Ascending aorta (tissue), 2 donors: Measurements from ENCODE around the gene SV2B. TPM values are rescaled to one million over a fixed set of nuclear protein-coding genes. Genes with fewer than 3 reads are reported as not detected.

Source experiments
- DNase-seq, 2 donors: peaks; one replicate each; pipeline ENCODE4 v3.0.0-alpha.2; 2019; ENCODE audit warnings: low spot score in 2 of 2
- H3K27ac ChIP-seq, 2 donors: fragments of 200-600 bp; sonication (generic); one replicate each; pipeline ENCODE4 v1.5.1; 2016 to 2017; ENCODE audit warnings: mild to moderate bottlenecking in 1 of 2
- H3K27me3 ChIP-seq: fragments of 200-600 bp; sonication (generic); one replicate; pipeline ENCODE4 v1.5.1; 2017
- H3K36me3 ChIP-seq, 2 donors: fragments of 200-600 bp; sonication (generic); one replicate each; pipeline ENCODE4 v1.5.1; 2016
- H3K4me1 ChIP-seq, 2 donors: fragments of 200-600 bp; sonication (generic); one replicate each; pipeline ENCODE4 v1.5.1; 2016 to 2017; ENCODE audit warnings: mild to moderate bottlenecking in 1 of 2
- H3K4me3 ChIP-seq, 2 donors: fragments of 200-600 bp; sonication (generic); one replicate each; pipeline ENCODE4 v1.5.1; 2016 to 2017; ENCODE audit warnings: mild to moderate bottlenecking in 1 of 2
- H3K9me3 ChIP-seq, 2 donors: fragments of 200-600 bp; sonication (generic); one replicate each; pipeline ENCODE4 v1.5.1; 2016
- intact Hi-C: fragments of 100-400 bp; cut with DNase I; formaldehyde crosslinking; loops from one replicate; pipeline ENCODE4 v1.15.1; 2023
- total RNA-seq: library from RNA; depleted of rRNA; stranded (reverse); fragments of >200 nt; gene quantifications from one replicate; pipeline ENCODE4 v1.1.0, GENCODE V29; 2016
- TF ChIP-seq, protein P1 (sequence below), 3 experiments: fragments of 200-600 bp in 2 of 3; fragments of 450-650 bp in 1 of 3; sonication (generic) in 2 of 3; IDR thresholded peaks; one replicate each; pipeline ENCODE4 v1.5.1; 2016 to 2019; ENCODE audit warnings: antibody characterized with exemption in 3 of 3, mild to moderate bottlenecking in 1 of 3, moderate library complexity in 1 of 3

Gene SV2B
- total RNA-seq, 1 donor from 2014 or later = 0.11 TPM

DNA sequence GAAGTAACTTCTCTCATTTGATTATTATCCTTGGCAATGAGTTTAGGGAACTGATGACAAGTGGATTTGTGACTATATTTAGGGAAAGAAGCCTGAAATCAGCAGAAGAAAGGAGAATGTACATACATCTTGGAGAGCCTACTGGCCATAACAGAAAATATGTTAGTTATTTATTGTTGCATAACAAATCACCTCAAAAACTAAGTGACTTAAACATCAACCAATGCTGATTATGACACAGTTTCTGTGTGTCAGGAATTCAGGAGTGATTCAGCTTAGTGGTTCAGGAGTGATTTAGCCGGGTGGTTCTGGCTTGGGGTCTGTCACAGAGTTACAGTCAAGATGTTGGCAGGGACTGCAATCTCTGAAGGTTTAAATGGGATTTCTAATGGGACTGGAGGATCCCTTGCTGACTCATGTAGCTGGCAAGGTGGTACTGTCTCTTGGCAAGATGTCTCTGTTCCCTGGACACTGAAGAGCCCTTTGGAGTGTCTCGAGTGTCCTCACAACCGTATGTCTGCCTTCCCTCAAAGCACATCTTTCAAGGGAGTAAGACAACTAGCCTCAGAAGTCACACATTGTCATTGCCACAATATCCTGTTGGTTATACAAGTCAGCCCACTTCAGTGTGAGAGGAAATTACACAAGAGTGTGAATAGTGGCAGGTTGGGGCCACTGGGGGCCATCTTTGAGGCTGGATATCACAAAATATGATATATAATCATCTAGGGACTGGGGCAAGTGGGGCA, 248.9 kb downstream of the SV2B start:
- H3K27me3 ChIP-seq = no peaks in the 10 kb centered on the region
- H3K4me1 ChIP-seq = no peaks in the 10 kb centered on the region
- no peak overlapping the region for H3K27ac ChIP-seq
- intact Hi-C loops = no loop called here
- H3K9me3 ChIP-seq = no peaks in the 10 kb centered on the region
- TF ChIP-seq, protein P1, sequence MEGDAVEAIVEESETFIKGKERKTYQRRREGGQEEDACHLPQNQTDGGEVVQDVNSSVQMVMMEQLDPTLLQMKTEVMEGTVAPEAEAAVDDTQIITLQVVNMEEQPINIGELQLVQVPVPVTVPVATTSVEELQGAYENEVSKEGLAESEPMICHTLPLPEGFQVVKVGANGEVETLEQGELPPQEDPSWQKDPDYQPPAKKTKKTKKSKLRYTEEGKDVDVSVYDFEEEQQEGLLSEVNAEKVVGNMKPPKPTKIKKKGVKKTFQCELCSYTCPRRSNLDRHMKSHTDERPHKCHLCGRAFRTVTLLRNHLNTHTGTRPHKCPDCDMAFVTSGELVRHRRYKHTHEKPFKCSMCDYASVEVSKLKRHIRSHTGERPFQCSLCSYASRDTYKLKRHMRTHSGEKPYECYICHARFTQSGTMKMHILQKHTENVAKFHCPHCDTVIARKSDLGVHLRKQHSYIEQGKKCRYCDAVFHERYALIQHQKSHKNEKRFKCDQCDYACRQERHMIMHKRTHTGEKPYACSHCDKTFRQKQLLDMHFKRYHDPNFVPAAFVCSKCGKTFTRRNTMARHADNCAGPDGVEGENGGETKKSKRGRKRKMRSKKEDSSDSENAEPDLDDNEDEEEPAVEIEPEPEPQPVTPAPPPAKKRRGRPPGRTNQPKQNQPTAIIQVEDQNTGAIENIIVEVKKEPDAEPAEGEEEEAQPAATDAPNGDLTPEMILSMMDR (IDR thresholded peaks at IDR 0.05) = no peak
- DNase-seq = no peak
- no peak overlapping the region for H3K4me3 ChIP-seq
- no peaks in the 10 kb centered on the region for H3K36me3 ChIP-seq

Other genes starting within 250 kb of the SV2B start
- 86.3 TPM for gene FURIN, start 231.7 kb upstream of the SV2B start, total RNA-seq
- 65.1 TPM for gene FES, start 215.8 kb upstream of the SV2B start, total RNA-seq
- gene MAN2A2, start 197.0 kb upstream of the SV2B start, total RNA-seq = 90.4 TPM
- gene HDDC3, start 167.7 kb upstream of the SV2B start, total RNA-seq = 29.4 TPM
- gene UNC45A, start 165.0 kb upstream of the SV2B start, total RNA-seq = 73.5 TPM
- gene RCCD1, start 145.4 kb upstream of the SV2B start, total RNA-seq = 10.0 TPM
- gene PRC1, start 105.7 kb upstream of the SV2B start, total RNA-seq = 29.1 TPM
- 0.53 TPM for gene VPS33B, start 77.7 kb upstream of the SV2B start, total RNA-seq